ENCODE measurements around the gene OR2K2.

DNA sequence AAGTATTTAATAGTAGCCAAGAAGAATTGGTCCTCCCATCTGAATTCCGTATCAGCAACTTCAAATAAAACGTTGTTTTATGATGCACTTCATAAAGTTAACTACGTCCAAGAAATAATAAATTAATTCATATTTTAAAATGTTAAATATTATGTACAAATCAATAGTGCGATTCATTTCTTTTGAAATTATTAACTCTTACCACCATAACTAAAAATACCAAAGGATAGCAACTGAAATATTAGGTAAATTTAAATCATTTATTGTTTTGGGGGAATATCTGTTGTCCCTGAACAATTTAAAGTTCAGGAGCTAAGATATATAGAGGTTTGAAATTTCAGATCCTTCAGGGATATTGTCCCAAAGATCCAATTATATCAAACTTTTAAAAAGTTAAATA lies at the start of gene OR2K2:
- no peak for TF ChIP-seq POLR2A (IDR thresholded peaks at IDR 0.05)
- TF ChIP-seq, protein P1, sequence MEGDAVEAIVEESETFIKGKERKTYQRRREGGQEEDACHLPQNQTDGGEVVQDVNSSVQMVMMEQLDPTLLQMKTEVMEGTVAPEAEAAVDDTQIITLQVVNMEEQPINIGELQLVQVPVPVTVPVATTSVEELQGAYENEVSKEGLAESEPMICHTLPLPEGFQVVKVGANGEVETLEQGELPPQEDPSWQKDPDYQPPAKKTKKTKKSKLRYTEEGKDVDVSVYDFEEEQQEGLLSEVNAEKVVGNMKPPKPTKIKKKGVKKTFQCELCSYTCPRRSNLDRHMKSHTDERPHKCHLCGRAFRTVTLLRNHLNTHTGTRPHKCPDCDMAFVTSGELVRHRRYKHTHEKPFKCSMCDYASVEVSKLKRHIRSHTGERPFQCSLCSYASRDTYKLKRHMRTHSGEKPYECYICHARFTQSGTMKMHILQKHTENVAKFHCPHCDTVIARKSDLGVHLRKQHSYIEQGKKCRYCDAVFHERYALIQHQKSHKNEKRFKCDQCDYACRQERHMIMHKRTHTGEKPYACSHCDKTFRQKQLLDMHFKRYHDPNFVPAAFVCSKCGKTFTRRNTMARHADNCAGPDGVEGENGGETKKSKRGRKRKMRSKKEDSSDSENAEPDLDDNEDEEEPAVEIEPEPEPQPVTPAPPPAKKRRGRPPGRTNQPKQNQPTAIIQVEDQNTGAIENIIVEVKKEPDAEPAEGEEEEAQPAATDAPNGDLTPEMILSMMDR (IDR thresholded peaks at IDR 0.05): no peak
